SK-N-SH (cell line): ENCODE results near the gene SLAIN2.

Source experiments
- CHD2 ChIP-seq: fragments of 150-350 bp; IDR thresholded peaks from 2 replicates; pipeline ENCODE4 v1.6.1; 2018; ENCODE audit warnings: low read length; ENCODE audit not compliant: partially characterized antibody
- CTCF ChIP-seq: fragments of 200-600 bp; sonication (generic); IDR thresholded peaks from 2 replicates; pipeline ENCODE4 v1.6.1; 2017; ENCODE audit warnings: antibody characterized with exemption, mild to moderate bottlenecking, moderate library complexity
- GABPA ChIP-seq: IDR thresholded peaks from 2 replicates; pipeline ENCODE4 v1.4.0; 2012; ENCODE audit warnings: low read depth, mild to moderate bottlenecking
- PBX3 ChIP-seq: IDR thresholded peaks from 2 replicates; pipeline ENCODE4; 2012
- POLR2AphosphoS5 ChIP-seq: IDR thresholded peaks from 2 replicates; pipeline ENCODE4 v1.6.1; 2012; ENCODE audit warnings: low read depth, low read length
- RAD21 ChIP-seq: IDR thresholded peaks from 2 replicates; pipeline ENCODE4 v1.6.1; 2012; ENCODE audit warnings: mild to moderate bottlenecking, low read length
- SIN3A ChIP-seq: IDR thresholded peaks from 2 replicates; pipeline ENCODE4 v1.6.1; 2012; ENCODE audit warnings: low read depth, mild to moderate bottlenecking, low read length, moderate library complexity, borderline replicate concordance
- TAF1 ChIP-seq: IDR thresholded peaks from 2 replicates; pipeline ENCODE4 v1.6.1; 2012; ENCODE audit warnings: low read depth, mild to moderate bottlenecking, low read length, moderate library complexity, borderline replicate concordance
- TCF12 ChIP-seq: IDR thresholded peaks from 2 replicates; pipeline ENCODE4 v1.4.0; 2012
- USF1 ChIP-seq: IDR thresholded peaks from 2 replicates; pipeline ENCODE4 v1.4.0; 2012; ENCODE audit warnings: low read depth, borderline replicate concordance
- USF2 ChIP-seq: fragments of 150-350 bp; IDR thresholded peaks from 2 replicates; pipeline ENCODE4 v1.6.1; 2017; ENCODE audit warnings: antibody characterized with exemption, low read length, low read depth, borderline replicate concordance
- YY1 ChIP-seq: IDR thresholded peaks from 2 replicates; pipeline ENCODE4 v1.4.0; 2012; ENCODE audit warnings: low read depth, mild to moderate bottlenecking
- TF ChIP-seq, protein P1 (sequence below): IDR thresholded peaks from 2 replicates; pipeline ENCODE4 v1.6.1; 2012; ENCODE audit warnings: mild to moderate bottlenecking, low read depth, low read length, moderate library complexity

DNA sequence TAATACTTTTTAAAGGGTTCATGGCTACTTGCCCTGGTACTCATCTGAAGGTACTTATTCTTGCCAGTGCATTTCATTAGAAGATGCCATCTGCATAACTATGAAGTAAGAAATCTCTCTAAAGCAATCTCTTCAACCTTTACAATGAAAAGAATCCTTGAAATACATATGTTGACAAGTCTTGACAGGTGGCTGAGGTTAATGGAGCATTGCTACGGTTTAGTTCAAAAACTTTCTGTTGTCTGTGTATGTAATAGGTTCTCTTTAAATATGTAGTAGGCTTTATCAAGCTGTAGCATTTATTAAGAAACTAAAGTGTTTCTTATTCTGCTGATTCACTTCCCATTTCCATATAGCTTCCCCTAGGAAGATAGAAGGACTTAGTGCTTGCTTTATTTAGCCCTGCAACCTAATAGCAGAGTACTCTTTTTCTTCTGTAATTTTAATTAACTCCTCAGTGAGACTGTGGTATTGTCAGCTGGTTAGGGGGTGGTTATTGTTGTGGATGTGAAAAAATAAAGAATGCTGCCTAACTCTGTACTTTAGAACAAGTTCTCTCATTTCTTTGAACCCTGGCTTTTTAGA is 39.3 kb downstream of the SLAIN2 start:
- TF ChIP-seq CTCF (no peak), CHD2 (no peak), TAF1 (no peak), SIN3A (no peak), YY1 (no peak), TCF12 (no peak), POLR2AphosphoS5 (no peak), USF2 (no peak), PBX3 (no peak), RAD21 (no peak), USF1 (no peak), GABPA (no peak)
- TF ChIP-seq, protein P1, sequence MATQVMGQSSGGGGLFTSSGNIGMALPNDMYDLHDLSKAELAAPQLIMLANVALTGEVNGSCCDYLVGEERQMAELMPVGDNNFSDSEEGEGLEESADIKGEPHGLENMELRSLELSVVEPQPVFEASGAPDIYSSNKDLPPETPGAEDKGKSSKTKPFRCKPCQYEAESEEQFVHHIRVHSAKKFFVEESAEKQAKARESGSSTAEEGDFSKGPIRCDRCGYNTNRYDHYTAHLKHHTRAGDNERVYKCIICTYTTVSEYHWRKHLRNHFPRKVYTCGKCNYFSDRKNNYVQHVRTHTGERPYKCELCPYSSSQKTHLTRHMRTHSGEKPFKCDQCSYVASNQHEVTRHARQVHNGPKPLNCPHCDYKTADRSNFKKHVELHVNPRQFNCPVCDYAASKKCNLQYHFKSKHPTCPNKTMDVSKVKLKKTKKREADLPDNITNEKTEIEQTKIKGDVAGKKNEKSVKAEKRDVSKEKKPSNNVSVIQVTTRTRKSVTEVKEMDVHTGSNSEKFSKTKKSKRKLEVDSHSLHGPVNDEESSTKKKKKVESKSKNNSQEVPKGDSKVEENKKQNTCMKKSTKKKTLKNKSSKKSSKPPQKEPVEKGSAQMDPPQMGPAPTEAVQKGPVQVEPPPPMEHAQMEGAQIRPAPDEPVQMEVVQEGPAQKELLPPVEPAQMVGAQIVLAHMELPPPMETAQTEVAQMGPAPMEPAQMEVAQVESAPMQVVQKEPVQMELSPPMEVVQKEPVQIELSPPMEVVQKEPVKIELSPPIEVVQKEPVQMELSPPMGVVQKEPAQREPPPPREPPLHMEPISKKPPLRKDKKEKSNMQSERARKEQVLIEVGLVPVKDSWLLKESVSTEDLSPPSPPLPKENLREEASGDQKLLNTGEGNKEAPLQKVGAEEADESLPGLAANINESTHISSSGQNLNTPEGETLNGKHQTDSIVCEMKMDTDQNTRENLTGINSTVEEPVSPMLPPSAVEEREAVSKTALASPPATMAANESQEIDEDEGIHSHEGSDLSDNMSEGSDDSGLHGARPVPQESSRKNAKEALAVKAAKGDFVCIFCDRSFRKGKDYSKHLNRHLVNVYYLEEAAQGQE: no peak
